HG03039 (cell line): Measurements from ENCODE around the gene ZDHHC1.

Experiments used
- ATAC-seq: cut with Tn5 transposase; IDR thresholded peaks from one replicate; pipeline ENCODE4 v1.9.1; 2021; ENCODE audit warnings: mild to moderate bottlenecking, moderate library complexity; ENCODE audit not compliant: unreplicated experiment

Gene ZDHHC1, protein sequence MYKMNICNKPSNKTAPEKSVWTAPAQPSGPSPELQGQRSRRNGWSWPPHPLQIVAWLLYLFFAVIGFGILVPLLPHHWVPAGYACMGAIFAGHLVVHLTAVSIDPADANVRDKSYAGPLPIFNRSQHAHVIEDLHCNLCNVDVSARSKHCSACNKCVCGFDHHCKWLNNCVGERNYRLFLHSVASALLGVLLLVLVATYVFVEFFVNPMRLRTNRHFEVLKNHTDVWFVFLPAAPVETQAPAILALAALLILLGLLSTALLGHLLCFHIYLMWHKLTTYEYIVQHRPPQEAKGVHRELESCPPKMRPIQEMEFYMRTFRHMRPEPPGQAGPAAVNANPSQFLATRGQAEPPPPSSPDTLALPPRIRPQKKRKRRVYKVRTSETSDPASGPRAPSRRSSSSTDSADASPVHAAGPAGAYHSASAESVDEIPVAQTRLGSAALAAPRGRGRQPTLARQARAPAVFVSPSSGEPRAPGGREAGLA

DNA sequence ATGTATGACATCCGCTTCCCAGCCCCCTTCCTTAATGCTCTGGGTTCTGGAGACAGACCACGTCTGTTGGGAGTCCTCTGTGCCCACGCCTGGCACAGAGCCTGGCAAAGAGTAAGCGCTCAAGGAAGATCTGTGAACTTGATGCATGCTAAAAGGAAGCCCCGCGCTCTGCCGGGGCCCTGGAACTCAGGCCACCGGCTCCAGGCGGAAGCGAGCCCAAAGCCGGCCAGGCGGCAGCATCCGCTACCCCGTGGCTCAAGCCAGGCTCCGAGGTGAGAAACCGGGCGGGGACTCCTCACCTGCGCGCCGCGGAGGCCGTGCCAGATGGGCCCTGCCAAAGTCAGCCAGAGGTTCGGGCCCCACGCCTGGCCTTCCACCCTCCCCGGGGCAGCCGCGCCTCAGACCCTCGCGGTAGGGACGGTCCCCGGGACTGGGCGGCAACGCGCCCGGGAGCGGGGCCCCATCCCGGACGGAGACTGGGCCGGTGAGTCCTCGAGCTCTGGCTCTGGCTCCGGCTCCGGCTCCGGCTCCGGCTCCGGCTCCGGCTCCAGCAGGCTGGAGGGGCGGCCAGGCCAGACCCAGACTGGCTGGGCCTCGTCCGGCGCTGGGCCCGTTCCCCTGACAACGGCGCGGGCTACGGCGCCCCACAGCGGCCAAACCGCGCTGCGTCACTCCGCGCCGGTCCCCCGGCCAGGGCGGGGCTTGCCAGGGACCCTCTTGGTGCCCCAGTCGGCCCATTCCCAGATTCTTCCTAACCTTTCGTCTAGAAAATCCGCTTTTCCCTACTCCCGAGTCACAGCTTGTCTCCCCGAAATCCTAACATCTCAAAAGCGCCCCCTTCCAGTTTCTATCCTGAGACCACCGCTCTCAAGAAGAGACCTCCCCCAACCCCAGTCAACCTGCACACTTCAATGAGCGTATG lies at the start of gene ZDHHC1:
Gene ZDHHC1, minus strand, starts transcription at position 606 of the 922 bp plus-strand sequence. CDS start 8,702 bp downstream, outside the sequence.
- no peak for ATAC-seq

DNA sequence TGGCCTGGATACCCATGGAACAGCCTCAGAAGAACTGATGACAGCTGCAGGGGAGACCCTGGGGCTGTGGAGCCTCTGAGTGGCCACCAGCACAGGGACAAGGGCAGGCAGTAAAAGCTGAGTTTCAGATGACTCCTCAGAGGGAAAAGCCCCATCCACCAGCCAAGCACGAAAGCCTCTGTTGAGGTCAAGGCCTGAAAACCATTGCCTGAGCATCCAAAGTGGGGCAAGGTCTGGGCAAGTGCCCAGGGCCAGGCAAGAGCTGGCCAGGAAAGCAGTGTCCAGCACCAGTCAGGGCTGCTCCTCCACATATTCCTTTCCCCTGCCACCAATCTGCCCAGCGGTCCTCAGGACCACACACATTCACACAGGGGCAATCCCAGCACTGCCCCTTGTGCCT lies 48.3 kb upstream of the ZDHHC1 start:
- no peak for ATAC-seq

DNA sequence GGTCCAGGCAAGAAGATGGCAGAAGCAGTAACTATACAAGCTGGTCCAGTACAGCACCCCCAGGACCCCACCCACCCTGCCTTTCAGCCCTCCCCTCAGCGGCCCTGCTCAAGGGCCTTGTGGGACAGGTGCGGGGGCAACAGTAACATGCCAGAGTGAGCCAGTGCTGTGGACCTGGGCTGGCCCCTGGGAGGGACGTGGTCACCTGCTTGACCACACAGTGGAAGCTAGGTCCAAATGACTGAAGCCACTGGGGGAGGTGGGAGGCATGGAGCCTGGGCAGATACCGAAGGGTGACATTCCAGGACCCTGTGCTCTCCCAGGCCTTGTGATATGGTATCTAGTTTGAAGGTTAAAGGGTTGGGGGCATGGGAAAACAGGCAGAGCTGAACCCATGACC lies 47.4 kb upstream of the ZDHHC1 start:
- ATAC-seq = no peak

DNA sequence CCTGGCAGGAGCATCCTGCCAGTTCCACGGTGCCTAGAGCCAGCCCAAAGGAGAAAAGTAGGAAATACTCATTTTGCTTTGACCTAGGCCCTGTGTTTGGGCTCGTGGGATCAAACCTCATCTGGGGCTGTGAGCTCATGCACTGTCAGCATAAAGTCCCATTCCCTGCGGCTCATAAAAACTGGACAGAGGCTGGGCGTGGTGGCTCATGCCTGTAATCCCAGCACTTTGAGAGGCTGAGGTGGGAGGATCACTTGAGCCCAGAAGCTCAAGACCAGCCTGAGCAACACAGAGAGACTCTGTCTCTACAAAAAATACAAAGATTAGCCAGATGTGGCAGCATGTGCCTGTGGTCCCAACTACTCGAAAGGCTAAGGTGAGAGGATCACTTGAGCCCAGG lies 46.8 kb upstream of the ZDHHC1 start:
- ATAC-seq = no peak

DNA sequence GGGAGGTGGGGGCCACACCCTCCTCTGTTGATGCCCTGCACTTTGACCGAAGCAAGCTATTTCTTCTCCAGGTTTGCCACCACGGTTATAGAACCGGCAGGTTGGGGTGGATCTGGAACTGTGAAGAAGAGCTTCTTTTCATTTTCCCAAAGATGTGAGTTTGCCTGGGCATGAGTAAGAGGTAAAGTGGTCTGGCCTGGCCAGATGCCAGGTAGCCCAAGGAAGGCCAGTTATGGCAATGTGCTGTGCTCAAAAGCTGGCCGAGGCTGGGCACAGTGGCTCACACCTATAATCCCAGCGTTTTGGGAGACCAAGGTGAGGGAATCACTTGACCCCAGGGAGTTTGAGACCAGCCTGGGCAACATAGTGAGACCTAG lies 46.0 kb upstream of the ZDHHC1 start:
- no peak for ATAC-seq

DNA sequence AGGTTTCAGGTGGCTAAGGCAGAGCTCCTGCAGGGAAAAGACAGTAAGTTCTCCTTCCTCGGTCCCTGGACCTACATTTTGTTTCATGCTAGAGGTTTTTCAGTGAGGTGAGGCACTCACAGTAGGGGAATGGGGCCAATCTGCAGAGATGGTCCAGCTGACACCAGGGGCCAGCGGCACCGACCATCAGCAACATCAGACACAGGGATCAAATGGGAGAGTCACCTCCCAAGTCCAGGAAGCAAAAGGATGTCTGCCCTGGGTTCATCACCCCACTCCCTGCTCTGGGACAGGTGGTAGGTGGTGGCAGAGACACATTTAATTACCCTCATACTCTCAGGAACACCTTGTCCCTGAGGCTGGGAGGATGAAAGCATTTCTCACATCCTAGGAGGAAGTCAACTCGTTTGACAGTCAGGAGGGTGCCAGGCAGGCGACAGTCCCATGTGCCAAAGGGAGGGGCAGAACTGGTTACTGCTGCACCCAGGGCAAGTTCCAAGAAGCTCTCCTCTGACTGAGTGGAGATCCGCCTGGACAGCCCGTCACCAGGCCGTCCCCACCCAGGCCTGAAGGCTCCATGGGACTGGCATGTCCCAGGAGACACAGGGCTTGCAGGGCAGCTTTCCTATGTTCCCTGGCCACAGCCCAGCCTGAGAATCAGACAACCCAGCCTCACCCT lies 45.5 kb upstream of the ZDHHC1 start:
- no peak for ATAC-seq

DNA sequence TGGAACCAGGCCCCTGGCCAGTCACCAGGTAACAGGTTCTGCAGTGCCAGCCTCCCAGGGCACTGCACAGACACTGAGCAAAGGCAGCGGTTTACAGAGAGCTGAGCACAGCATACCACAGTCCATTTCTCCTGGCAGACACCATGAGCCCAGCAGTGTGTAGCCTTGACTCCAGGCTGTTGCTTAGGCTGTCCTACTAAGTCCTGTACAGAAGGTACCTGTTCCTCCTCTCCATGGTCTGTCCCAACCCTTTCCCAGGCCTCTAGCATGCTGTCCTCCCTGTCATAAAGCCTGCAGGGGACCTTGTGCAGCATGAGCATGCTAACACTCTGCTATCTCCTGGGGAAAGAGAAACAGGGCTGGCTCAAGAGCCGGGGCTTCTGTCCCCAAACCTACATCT lies 44.7 kb upstream of the ZDHHC1 start:
- ATAC-seq = no peak

DNA sequence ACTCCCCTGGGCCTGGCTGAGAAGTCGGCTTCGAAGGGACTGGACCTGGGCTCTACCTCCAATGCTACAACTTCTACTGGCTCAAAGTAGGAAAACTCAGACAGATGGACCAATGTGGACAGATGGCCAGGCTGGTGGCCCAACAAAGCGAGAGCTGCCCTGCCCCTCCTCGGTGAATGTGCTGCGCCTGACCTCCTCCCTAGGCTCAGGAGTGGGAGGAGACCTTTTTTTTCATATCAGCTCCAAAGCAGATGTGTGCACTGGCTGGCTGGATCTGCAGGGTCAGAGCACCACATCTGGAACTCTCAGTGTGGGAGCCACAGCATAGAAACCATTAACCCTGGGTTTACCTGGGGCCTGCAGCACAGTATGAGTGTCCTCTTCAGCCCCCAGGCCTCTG lies 43.9 kb upstream of the ZDHHC1 start:
- no peak for ATAC-seq

DNA sequence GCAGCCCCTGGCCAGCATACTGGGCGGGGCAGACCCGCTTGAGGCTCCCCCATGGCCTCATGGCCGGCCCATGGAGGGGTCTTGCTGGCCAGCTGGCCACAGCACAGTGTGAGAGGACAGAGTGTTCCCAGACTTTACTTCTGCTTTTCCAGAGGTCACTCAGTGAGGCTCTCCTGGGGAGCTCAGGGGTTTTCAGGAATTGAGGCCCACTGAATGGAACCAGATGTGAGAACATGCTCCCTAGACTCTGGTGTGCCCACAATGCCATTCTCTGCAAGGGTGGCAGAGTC lies 43.5 kb upstream of the ZDHHC1 start:
- ATAC-seq = no peak

DNA sequence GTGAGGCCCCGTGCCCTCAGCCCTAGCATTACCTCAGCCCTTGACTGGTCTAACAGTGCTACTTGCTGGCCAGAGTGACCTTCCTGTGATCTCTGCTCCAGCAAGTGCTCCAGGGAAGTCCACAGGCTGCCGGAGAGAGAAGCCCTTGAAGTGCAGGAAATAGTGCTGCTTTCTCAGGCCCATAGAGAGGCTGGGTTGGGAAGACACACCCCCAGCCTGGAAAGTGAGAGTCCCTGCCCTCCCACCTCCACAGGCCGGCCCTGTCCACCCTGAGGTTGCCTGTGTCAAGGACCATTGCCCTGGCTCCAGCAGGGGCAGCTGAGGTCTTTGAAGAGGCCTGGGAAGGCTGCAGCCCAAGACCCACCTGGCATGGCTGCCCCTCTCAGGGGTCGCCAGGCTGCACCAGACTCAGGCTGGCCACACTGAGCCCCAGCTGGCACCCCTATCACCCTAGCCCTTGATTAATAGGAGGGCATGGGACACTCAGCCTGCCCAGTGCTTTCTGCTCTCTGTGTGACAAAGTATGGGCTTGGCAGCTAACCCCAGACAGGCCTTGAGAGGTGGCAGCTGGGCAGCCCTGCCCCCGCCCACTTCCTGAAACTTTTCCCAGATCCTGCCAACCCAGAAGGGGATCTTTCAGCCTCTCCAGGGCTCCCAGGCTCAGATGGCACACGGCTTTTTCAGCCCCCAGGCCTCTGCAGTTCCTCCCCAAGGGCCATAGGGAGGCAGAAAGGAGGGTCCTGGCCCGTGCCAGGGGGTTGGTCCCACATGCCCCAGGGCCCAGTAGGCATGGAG lies 43.0 kb upstream of the ZDHHC1 start:
- no peak for ATAC-seq

DNA sequence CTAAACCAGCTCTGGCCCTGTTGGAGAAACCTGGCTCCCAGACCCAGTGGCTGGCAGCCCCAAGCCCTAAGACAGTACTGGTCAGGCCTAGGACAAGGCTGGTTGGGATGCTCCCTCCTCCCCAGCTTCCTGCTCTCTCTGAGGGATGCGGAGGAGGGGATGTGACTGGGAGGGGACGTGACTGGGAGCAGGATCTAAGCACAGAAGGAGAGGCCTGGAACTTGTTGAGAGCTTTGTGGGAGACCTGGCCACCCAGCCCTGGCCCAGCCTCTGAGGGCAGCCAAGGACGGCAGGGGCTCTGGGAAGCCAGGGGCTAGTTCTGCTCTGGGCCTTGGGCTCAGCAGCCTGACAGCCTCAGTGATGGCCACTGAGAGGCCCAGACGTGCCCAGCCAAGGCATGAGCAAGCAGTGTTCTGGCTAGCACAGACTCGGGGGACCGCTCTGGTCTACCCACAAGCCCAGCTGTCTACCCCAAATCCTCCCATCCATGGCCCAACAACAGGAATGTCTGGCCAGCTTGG lies 41.9 kb upstream of the ZDHHC1 start:
- no peak for ATAC-seq

DNA sequence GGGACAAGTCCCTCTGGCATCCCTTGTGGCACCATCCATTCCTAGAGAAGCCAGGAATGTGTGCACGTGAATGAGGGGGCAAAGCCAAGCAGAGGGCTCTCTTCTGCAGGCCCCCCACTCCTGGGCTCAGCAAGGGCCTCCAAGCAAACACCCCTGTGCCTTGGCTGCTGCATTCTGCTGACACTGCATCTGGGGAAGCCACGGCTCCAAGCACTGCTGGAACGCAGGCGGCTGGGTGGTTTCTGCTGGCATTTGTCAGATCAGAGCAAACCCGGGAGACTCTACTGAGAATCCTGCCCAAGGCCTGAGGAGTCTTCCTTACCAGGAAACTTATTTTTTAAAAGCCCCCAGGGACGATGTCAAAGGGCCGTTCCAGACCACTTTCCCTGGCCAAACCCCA lies 41.3 kb upstream of the ZDHHC1 start:
- no peak for ATAC-seq

DNA sequence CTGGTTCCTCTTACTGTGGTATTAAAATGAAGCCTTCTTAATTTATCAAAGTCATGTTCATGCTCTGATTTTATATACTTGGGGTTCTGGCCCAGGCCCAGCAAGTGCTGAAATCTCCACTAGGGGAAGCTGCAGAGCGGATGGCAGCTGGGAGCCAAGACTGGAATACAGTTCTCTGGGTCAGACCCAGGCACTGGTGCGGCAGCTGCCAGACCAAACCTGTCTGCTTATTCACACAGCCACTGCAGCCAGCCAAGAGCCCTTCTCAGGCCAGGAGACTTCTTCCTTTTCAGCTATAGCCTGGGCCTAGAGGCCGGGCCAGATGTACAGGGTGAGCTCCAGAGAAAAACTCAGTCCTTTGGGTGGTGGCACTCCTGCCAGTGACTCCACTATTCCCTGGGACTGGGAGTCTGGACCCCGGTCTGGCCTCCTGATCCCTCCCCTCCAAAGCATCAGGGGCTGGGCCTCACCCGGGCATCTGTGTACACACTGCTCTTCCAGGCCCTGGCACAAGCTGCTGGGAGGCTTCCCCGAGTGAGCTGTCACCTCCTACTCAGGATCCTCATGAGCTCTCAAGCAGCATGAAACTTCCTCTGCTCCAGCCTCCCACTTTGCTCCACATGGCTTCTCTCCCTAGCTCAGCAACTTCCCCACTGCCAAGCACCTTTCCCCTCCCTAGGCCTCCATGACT lies 40.3 kb upstream of the ZDHHC1 start:
- no peak for ATAC-seq

DNA sequence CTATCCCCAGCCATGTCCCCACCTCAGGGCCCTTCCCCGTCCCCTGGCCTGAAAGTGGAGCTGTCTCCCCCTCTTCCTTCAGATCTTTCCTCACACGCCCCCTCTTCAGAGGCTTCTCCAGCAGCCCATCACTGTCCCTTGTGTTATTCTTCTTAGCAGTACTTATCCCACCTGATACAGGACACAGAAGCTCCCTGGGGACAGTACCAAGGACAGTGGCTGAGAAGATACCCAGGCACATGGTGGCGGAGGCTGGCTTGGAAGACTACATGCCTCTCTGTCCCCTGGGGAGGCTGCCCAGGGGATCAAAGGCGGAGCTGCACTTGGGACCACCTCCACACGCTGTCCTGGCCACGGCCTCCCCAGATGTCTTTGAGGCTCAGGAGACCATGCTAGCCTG lies 38.6 kb upstream of the ZDHHC1 start:
- no peak for ATAC-seq

DNA sequence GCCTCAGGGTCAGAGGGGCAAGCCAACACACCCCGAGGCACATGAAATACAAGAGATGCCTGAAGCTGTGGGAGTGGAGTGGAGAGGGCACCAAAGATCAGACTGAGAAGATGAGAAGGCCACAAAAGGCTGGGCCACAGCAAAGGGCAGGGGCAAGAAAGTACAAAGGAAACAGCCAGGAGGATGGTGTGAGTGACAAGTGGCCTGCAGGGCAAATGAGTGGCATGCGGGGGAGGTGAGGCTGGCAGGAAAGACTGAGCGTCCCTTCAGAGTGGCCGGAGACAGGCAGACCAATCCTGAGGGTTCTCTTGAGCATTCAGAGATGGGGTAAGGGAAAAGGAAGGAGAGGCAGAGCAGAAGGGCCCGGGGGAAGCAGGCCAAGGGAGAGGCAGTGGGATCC lies 37.8 kb upstream of the ZDHHC1 start:
- no peak for ATAC-seq

DNA sequence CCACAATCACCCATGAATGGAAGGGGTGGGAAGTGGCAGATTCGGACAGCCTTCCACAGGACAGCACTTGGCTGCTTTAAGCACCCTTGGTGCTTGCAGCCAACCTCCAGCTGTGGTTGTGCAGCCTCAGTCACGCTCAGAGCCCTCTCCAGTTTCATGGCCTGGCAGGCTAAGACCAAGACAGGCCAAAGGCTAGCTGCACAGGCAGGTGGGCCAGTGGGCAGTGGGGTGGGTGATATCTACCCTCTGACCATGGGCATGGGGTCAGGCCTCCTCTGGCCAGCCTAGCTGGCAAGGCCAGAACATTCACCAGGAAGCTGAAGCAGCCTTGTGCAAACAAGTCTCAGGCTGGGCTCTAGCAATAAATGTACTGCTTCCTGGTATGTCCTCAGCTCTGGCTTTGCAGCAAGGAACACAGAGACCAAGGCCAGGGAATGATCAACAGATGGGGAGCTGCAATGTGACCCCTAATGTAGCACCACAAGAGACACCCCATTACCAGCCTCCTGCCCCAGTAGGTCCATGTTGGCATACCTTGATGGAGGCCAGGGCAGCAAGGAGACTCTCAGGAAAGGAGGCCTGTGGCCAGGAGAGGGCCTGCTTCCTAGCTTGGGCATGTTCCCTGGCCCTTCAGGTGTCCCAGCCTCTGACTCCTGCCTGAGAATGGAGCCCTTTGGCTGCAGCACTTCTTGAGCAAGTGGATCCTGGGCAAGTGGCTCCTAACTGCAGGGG lies 35.6 kb upstream of the ZDHHC1 start:
- no peak for ATAC-seq

DNA sequence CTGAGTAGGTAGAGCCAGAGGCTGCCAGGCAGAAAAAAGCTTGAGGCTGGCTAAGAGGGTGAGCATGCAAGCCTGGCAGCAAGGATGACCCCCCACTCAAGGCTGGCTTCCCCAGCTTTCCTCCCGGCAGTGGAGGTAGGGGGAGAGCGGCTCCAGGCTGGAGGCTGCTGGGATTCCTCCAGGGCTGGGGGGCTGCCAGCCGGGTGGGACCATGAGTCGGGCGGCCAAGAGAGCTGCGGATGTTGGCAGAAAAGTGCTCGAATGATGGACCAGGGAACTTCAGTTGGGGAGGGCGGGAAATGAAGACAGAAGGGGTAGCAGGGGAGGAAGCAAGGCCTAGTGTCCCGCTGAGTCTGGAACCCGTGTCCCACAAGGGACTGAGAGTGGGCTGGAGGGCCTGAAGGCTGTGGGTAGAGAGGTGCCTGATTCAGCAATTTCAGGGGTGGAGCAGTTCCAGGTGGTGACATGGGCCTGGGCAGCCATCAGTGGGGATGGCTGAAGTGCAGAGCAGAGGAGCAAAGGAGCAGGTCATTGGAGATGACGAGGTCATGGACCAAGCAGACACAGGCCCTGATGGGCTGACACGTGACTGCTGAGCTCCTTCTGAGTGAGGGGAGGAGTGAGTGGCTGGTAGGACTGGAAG lies 34.9 kb upstream of the ZDHHC1 start:
- ATAC-seq = no peak

DNA sequence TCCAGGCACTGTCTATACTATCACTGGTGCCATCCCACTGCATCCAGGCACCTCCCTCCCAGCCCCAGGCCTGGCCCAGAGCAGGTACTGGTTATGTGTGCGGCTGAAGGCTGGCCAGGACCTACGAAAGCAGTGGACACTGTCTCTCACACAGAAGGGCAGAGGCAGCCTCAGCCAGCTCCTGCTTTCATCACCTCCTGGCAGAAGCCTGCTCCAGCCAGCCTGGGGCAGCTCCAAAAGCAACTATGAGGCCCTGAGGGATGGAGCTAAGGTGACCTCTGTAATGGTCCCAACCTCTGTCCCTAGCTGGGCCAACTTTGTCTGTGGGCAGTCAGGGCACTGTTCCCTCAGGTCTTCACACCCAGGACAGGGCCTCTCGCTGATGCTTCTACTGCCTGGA lies 33.5 kb upstream of the ZDHHC1 start:
- no peak for ATAC-seq

DNA sequence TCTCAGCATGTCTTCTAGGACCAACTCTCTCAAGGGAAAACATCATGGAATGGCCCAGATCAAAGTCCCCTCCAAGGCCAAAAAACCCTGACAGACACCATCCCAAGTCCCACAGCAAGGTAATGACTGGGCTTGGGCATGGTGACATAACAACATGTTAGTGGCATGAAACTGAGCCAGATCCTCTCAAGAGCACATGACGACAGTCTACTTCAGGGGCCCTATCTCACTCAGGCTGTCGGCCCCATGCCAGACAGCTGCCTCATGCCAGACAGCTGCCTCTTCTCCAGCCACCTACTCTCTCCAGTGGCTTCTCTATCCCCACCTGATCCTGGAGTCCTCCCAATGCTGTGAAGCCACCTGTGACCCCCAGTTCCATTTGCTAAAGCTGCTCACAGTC lies 33.1 kb upstream of the ZDHHC1 start:
- no peak for ATAC-seq
